ENCODE measurements around the gene GDPD5. TPM values are rescaled to one million over a fixed set of nuclear protein-coding genes. Genes with fewer than 3 reads are reported as not detected.

Gene GDPD5
- total RNA-seq, 1 experiment from 2014 or later = 7.8 TPM

- Histone ChIP-seq H2BK15ac (ENCODE audit: low read depth, low read length) (no peak overlapping the region), H3K14ac (ENCODE audit: insufficient read depth, low read length) (no peak overlapping the region), H3K27me3 (ENCODE audit: insufficient read depth, low read length) (no peaks in the 10 kb centered on the region), H4K5ac (ENCODE audit: insufficient read length, low read depth, low read length) (no peak overlapping the region), H3K79me2 (ENCODE audit: insufficient read depth, low read length) (no peaks in the 10 kb centered on the region), H3K56ac (ENCODE audit: insufficient read length, low read depth, low read length) (no peak overlapping the region), H3K23me2 (ENCODE audit: insufficient read length, low read depth, low read length, poor library complexity, severe bottlenecking) (no peaks in the 10 kb centered on the region), H2BK12ac (ENCODE audit: insufficient read length, low read depth, low read length) (no peak overlapping the region), H3K9me3 (ENCODE audit: control insufficient read depth, low read depth, low read length) (no peaks in the 10 kb centered on the region), H2BK120ac (ENCODE audit: low read depth, low read length, poor library complexity, severe bottlenecking) (no peak overlapping the region), H2BK20ac (ENCODE audit: low read depth, low read length, poor library complexity, severe bottlenecking) (no peak overlapping the region), H4K91ac (ENCODE audit: insufficient read length, low read depth, low read length) (no peak overlapping the region), H3T11ph (ENCODE audit: low read length) (no peak overlapping the region), H3K79me1 (ENCODE audit: insufficient read depth, low read depth, low read length, poor library complexity, severe bottlenecking) (no peaks in the 10 kb centered on the region), H3K9ac (ENCODE audit: extremely low read depth, insufficient read length, low read length) (no peak overlapping the region), H3K18ac (ENCODE audit: insufficient read length, low read depth, low read length) (no peak overlapping the region), H4K8ac (replicated peaks; ENCODE audit: insufficient read length, low read depth, low read length) (no peak overlapping the region), H2AFZ (ENCODE audit: low read length) (no peak overlapping the region), H3K4me2 (ENCODE audit: insufficient read depth, insufficient read length, low read length) (no peak overlapping the region), H3K23ac (ENCODE audit: insufficient read length, low read depth, low read length) (no peak overlapping the region), H3K4ac (ENCODE audit: low read depth, low read length) (no peak overlapping the region), H2AK5ac (ENCODE audit: insufficient read length, low read length) (no peak overlapping the region), H2BK5ac (ENCODE audit: insufficient read length, low read length) (no peak overlapping the region), H4K20me1 (ENCODE audit: control insufficient read depth, insufficient read depth, insufficient read length) (no peaks in the 10 kb centered on the region), H3K27ac (ENCODE audit: insufficient read length, low read depth, low read length) (no peak overlapping the region), H3K4me1 (ENCODE audit: insufficient read depth, low read length) (no peaks in the 10 kb centered on the region)
- Mint-ChIP-seq H3K4me3 (no peak overlapping the region), H3K27ac (no peak overlapping the region), H3K4me1 (no peaks in the 10 kb centered on the region), H3K27me3 (ENCODE audit: low read depth) (no peaks in the 10 kb centered on the region; the same call in 1 of the 2 replicates), H3K36me3 (ENCODE audit: insufficient read depth in 1 of 3, low read depth in 3 of 3) (no peaks in the 10 kb centered on the region), H3K9me3 (no peaks in the 10 kb centered on the region)
- no peak for DNase-seq
- WGBS (ENCODE audit: extremely low coverage, insufficient read length, low lambda C conversion rate) = no CpG with 5 or more reads among the region's 5 CpGs
- TF ChIP-seq CTCF (conservative IDR thresholded peaks at IDR 0.05) = no peak
These were observed 16.6 kb downstream of the GDPD5 start for GRCh38 chr11:75509020-75509720.
